MCF 10A (cell line): ENCODE measurements around the gene NSG1. TPM values are rescaled to one million over a fixed set of nuclear protein-coding genes. Genes with fewer than 3 reads are reported as not detected.
"Not testable (repeated sequence)": the region's sequence is repeated elsewhere in the genome, so short reads cannot be mapped to it uniquely, and the experiment has no call there.

Source experiments
- BruUV-seq: library from RNA; stranded (reverse); fragments of 400-500 nt; replicated peaks from 2 replicates; lab custom pipeline; 2021; lab: Mats Ljungman, UMichigan
- CTCF ChIA-PET: fragments of 300-600 bp; sonication (Branson Sonifier 250); formaldehyde crosslinking; extraction: SDS; loops from one replicate; lab custom pipeline; 2021; ENCODE audit warnings: antibody characterized with exemption, inconsistent platforms; lab: Yijun Ruan, JAX
- POLR2A ChIA-PET: fragments of 300-600, 350-650 bp; sonication (Branson Sonifier 250); formaldehyde crosslinking; extraction: SDS; loops from one replicate; lab custom pipeline; 2020; ENCODE audit warnings: antibody characterized with exemption, inconsistent platforms; lab: Yijun Ruan, JAX
- DNase-seq: peaks from one replicate; pipeline ENCODE4 v3.0.0-alpha.2; 2018; ENCODE audit not compliant: unreplicated experiment
- H3K27ac Mint-ChIP-seq: one replicate; pipeline ENCODE4 v1.8.0; 2022; ENCODE audit warnings: mild to moderate bottlenecking, low read depth, mixed read lengths; ENCODE audit not compliant: unreplicated experiment
- H3K27me3 Mint-ChIP-seq: one replicate; pipeline ENCODE4 v1.8.0; 2022; ENCODE audit warnings: mixed read lengths; ENCODE audit not compliant: insufficient read depth, unreplicated experiment
- H3K36me3 Mint-ChIP-seq: one replicate; pipeline ENCODE4 v1.8.0; 2022; ENCODE audit warnings: mild to moderate bottlenecking, moderate library complexity, mixed read lengths; ENCODE audit not compliant: insufficient read depth, unreplicated experiment
- H3K4me1 Mint-ChIP-seq: one replicate; pipeline ENCODE4 v1.8.0; 2022; ENCODE audit warnings: mixed read lengths; ENCODE audit not compliant: insufficient read depth, unreplicated experiment
- H3K4me3 Mint-ChIP-seq: one replicate; pipeline ENCODE4 v1.8.0; 2022; ENCODE audit warnings: mild to moderate bottlenecking, moderate library complexity, mixed read lengths; ENCODE audit not compliant: unreplicated experiment
- H3K9me3 Mint-ChIP-seq: one replicate; pipeline ENCODE4 v1.8.0; 2022; ENCODE audit warnings: mixed read lengths; ENCODE audit not compliant: unreplicated experiment
- intact Hi-C: fragments of 100-400 bp; cut with micrococcal nuclease; formaldehyde crosslinking; loops from 2 replicates; pipeline ENCODE4 v1.14.1; 2022
- total RNA-seq: library from RNA; stranded (reverse); gene quantifications from 2 replicates; pipeline ENCODE4 v1.2.3, GENCODE V29; 2022
- TF ChIP-seq, protein P1 (sequence below): fragments of 200-600 bp; IDR thresholded peaks from one replicate; pipeline ENCODE4 v1.8.0; 2022; ENCODE audit warnings: antibody characterized with exemption, mild to moderate bottlenecking; ENCODE audit not compliant: unreplicated experiment

NSG1 gene
- total RNA-seq, 1 experiment from 2014 or later, result 6.7 TPM

GRCh38 chr4:4421356-4421755, 34.5 kb downstream of the NSG1 start:
- ChIA-PET CTCF (interaction anchor here (0.9 to 2.2 kb wide), 2 partner anchors 10 to 67 kb away, joined by 3 to 16 read pairs; no protein-coding TSS in a partner anchor), POLR2A (no interaction called here)
- no peak for DNase-seq
- Mint-ChIP-seq H3K27ac (no peak overlapping the region), H3K9me3 (no peaks in the 10 kb centered on the region), H3K4me1 (no peaks in the 10 kb centered on the region), H3K36me3 (peaks cover 37% of the 10 kb centered on the region), H3K4me3 (no peak overlapping the region), H3K27me3 (no peaks in the 10 kb centered on the region)
- TF ChIP-seq, protein P1, sequence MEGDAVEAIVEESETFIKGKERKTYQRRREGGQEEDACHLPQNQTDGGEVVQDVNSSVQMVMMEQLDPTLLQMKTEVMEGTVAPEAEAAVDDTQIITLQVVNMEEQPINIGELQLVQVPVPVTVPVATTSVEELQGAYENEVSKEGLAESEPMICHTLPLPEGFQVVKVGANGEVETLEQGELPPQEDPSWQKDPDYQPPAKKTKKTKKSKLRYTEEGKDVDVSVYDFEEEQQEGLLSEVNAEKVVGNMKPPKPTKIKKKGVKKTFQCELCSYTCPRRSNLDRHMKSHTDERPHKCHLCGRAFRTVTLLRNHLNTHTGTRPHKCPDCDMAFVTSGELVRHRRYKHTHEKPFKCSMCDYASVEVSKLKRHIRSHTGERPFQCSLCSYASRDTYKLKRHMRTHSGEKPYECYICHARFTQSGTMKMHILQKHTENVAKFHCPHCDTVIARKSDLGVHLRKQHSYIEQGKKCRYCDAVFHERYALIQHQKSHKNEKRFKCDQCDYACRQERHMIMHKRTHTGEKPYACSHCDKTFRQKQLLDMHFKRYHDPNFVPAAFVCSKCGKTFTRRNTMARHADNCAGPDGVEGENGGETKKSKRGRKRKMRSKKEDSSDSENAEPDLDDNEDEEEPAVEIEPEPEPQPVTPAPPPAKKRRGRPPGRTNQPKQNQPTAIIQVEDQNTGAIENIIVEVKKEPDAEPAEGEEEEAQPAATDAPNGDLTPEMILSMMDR, result no peak
- intact Hi-C loops, result no loop called here
- BruUV-seq, result no TSS peak

DNA sequence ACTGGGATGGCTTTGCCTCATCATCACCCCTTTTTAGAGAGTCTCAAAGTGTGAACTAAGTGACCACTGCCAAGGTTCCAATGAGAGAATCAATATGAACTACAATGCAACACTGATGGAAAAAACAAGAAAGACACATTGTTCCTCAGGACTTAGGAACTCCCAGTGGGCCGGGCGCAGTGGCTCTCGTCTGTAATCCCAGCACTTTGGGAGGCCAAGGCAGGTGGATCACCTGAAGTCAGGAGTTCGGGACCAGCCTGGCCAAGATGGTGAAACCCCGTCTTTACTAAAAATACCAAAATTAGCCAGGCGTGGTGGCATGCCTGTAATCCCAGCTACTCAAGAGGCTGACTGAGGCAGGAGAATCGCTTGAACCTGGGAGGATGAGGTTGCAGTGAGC, 35.2 kb downstream of the NSG1 start:
- H3K27ac Mint-ChIP-seq, result peak overlapping the region; percentile 23
- BruUV-seq, H3K4me1 Mint-ChIP-seq, H3K4me3 Mint-ChIP-seq, POLR2A ChIA-PET, H3K27me3 Mint-ChIP-seq, intact Hi-C loops, DNase-seq, H3K9me3 Mint-ChIP-seq: not testable (repeated sequence)
- peaks cover 37% of the 10 kb centered on the region for H3K36me3 Mint-ChIP-seq
- CTCF ChIA-PET, result interaction anchor here (2.2 kb wide), 1 partner anchor 9 kb away, joined by 16 read pairs; no protein-coding TSS in a partner anchor

GRCh38 chr4:4422856-4423499, 36.1 kb downstream of the NSG1 start:
- Mint-ChIP-seq H3K36me3 (peaks cover 37% of the 10 kb centered on the region), H3K27me3 (no peaks in the 10 kb centered on the region), H3K4me1 (no peaks in the 10 kb centered on the region), H3K27ac (no peak overlapping the region), H3K4me3 (no peak overlapping the region), H3K9me3 (no peaks in the 10 kb centered on the region)
- BruUV-seq, result no TSS peak
- TF ChIP-seq, protein P1, result no peak
- ChIA-PET CTCF (interaction anchor here (0.6 kb wide), 2 partner anchors 11 to 1969 kb away, joined by 3 read pairs; no protein-coding TSS in a partner anchor), POLR2A (no interaction called here)
- intact Hi-C loops, result no loop called here
- DNase-seq, result no peak

DNA sequence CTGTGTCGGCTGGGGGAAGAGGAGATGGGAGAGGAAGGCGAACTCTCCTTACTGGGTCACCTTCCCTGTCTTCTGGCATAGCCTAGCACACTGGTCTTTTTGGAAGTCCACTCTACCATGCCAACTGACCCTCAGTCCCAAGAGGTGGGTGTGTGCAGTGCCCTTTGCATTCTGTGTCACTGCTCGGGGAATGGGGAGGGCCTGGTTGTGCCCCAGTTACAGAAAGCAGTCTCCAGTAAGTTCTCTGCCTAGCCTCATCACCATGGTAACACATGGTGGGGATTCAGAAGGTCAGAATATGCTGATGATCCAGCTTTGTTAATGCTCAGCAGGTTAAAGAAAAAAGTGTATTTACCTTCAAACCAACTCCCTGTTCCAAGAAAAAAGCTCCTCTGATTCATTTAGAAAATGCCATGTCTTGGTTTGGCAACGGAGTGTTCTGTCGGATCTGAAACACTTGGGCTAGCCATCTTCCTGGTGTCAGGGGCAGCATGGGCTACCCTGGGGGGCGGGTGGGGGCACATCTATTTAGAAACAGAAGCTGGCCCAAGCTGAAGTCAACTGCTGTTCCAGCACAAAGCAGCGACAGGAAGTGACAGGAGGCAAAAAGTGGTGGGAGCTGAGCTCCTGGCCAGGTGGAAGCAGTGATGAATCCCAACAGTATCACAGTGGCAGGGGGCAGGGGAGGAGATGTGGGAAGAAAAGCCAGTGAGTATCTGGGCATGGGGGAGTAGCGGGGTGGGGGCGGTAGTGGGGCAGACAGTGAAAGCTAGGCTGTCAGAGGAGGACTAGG, 37.0 kb downstream of the NSG1 start:
- ChIA-PET POLR2A (interaction anchor here (0.6 to 1.0 kb wide), 2 partner anchors 15 to 16 kb away, joined by 3 read pairs; no protein-coding TSS in a partner anchor), CTCF (interaction anchor here (0.6 kb wide), 1 partner anchor 10 kb away, joined by 3 read pairs; no protein-coding TSS in a partner anchor)
- H3K4me3 Mint-ChIP-seq, result no peak overlapping the region
- H3K36me3 Mint-ChIP-seq, result peaks cover 29% of the 10 kb centered on the region
- intact Hi-C loops, result no loop called here
- H3K27me3 Mint-ChIP-seq, result no peaks in the 10 kb centered on the region
- H3K4me1 Mint-ChIP-seq, result no peaks in the 10 kb centered on the region
- BruUV-seq, result no TSS peak
- no peak overlapping the region for H3K27ac Mint-ChIP-seq
- no peaks in the 10 kb centered on the region for H3K9me3 Mint-ChIP-seq
- TF ChIP-seq, protein P1, result no peak
- no peak for DNase-seq
